Measurements from ENCODE around the gene MYOM3.

Gene MYOM3

DNA sequence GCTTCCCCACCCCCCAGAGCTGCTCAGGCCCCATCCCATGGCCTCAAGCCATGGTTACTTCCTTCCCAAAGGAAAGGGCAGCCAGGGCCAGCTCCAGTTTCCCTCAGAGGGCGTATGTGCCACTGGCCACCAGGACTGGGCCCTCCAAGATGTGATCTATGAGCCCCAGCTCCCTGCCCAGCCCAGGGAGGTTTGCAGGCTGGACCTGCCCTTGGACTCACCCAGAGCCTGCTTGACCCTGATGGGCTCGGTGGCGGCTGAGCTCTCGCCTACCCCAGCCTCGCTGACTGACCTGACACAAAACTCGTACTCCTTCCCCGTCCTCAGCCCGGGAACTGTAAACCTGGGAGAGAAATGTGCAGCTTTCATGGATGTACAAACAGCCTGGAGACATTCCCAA is 29.6 kb downstream of the MYOM3 start:
- Mint-ChIP-seq H3K4me1 (no peaks in the 10 kb centered on the region), H3K36me3 (no peaks in the 10 kb centered on the region), H3K9me3 (no peaks in the 10 kb centered on the region), H3K27ac (no peak overlapping the region), H3K4me3 (no peak overlapping the region)
- DNase-seq (ENCODE audit: low spot score in 2 of 2) (no peak), ATAC-seq (no peak)

DNA sequence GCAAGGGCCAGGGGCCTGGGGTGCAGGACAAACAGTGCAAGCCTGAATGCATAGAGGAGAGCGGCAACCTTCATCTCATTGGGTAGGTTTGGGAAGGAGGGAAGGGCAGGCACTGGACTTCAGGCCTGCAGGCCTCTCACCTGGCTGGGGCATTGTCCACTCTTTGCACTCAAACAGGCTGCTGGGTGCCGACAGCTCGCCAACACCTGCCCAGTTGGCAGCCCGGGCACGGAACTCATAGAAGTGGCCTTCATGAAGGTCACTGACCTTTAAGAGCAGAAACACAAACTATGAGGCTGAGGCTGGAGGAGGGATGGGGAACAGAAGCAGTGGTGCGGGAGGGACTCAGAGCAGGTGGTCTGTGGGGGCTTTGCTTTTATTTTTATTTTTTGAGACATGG is 30.7 kb downstream of the MYOM3 start:
- H3K4me1 Mint-ChIP-seq: no peaks in the 10 kb centered on the region
- no peak overlapping the region for H3K4me3 Mint-ChIP-seq
- H3K9me3 Mint-ChIP-seq: no peaks in the 10 kb centered on the region
- H3K36me3 Mint-ChIP-seq: no peaks in the 10 kb centered on the region
- peak overlapping the region; percentile 46 for H3K27ac Mint-ChIP-seq
- DNase-seq (ENCODE audit: low spot score in 2 of 2): no peak
- no peak for ATAC-seq

DNA sequence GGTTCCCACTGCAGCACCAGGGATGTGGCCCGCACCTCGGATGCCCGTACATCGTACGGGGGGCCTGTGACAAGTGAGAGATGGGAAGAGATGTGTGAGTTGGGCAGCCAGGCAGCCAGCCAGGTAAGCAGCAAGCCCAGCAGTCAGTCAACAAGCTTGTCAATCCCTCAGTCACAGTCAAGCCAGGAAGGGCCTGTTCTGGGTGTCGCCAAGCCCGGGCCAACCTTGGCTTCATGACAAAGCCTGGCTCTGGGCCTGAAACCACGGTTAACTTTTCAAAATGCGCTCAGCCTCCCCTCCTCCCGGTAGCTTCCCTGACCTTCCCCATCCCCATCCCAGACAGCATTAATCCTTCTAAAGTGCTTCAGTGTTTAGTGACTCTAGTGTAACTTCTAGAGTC is 31.8 kb downstream of the MYOM3 start:
- H3K4me3 Mint-ChIP-seq: no peak overlapping the region
- DNase-seq (ENCODE audit: low spot score in 2 of 2) (no peak), ATAC-seq (no peak)
- no peak overlapping the region for H3K27ac Mint-ChIP-seq
- H3K4me1 Mint-ChIP-seq: no peaks in the 10 kb centered on the region
- no peaks in the 10 kb centered on the region for H3K36me3 Mint-ChIP-seq
- no peaks in the 10 kb centered on the region for H3K9me3 Mint-ChIP-seq

DNA sequence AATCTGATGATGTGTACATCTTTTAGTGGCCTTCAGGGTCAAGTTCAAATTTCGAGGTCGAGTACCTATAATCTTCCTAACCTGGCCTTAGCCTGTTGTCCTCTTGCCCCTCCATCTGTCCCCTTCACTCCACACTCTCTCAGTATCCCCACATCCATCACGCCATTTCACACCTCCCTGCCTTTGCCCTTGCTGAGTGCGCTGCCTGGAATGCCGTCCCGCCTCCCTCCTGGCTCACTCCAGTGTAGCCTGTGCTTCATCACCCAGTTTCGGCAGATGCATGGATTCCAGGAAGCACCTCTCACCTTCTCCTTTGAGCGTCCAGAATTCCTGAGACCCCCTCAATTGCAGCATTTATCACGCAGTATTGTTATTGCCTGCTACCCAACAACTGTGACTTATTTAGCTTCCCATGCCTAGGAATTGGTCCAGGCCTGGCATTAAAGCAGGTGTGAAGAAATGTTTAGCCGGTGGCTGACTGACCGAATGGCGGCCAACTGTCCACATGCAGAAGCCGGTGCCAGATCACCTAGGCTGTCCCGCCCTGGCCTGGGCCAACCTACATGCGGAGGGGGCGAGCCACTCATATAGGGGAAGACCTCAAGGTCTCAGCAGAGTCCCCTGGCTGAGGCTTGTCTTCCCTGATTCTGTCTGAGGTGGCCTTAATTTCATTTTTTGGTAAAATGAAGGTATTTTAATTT is 34.5 kb downstream of the MYOM3 start:
- Mint-ChIP-seq H3K27ac (no peak overlapping the region), H3K36me3 (no peaks in the 10 kb centered on the region), H3K4me1 (no peaks in the 10 kb centered on the region), H3K9me3 (no peaks in the 10 kb centered on the region), H3K4me3 (no peak overlapping the region)
- ATAC-seq (no peak), DNase-seq (ENCODE audit: low spot score in 2 of 2) (no peak)

- no peaks in the 10 kb centered on the region for H3K9me3 Mint-ChIP-seq
- DNase-seq (ENCODE audit: low spot score in 2 of 2): no peak
- no peaks in the 10 kb centered on the region for H3K4me1 Mint-ChIP-seq
- no peak for ATAC-seq
- no peak overlapping the region for H3K4me3 Mint-ChIP-seq
- H3K27ac Mint-ChIP-seq: no peak overlapping the region
- no peaks in the 10 kb centered on the region for H3K36me3 Mint-ChIP-seq
Observed at GRCh38 chr1:24075946-24076345, 36.0 kb downstream of the MYOM3 start.

DNA sequence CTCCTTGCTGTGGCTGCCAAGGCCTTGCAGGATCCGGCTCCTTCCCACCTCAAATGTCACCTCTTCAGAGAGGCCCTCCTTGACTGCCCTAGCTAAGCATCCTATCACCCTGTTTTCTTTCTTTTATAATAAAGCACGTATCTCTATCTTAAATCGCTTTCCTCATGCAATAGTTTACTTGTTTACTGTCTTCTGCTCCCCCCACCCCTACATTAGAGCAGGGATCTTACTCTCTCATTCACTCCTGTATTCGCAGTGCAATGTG is 36.4 kb downstream of the MYOM3 start:
- no peak overlapping the region for H3K4me3 Mint-ChIP-seq
- H3K36me3 Mint-ChIP-seq: no peaks in the 10 kb centered on the region
- DNase-seq (ENCODE audit: low spot score in 2 of 2) (no peak), ATAC-seq (no peak)
- no peaks in the 10 kb centered on the region for H3K9me3 Mint-ChIP-seq
- H3K27ac Mint-ChIP-seq: no peak overlapping the region
- no peaks in the 10 kb centered on the region for H3K4me1 Mint-ChIP-seq

GRCh38 chr1:24074817-24075589 is 36.9 kb downstream of the MYOM3 start:
- H3K4me1 Mint-ChIP-seq: no peaks in the 10 kb centered on the region
- no peak overlapping the region for H3K4me3 Mint-ChIP-seq
- ATAC-seq: no peak
- no peak for DNase-seq (ENCODE audit: low spot score in 2 of 2)
- no peaks in the 10 kb centered on the region for H3K36me3 Mint-ChIP-seq
- no peak overlapping the region for H3K27ac Mint-ChIP-seq
- H3K9me3 Mint-ChIP-seq: no peaks in the 10 kb centered on the region

- H3K27ac Mint-ChIP-seq: no peak overlapping the region
- H3K4me3 Mint-ChIP-seq: no peak overlapping the region
- no peak for DNase-seq (ENCODE audit: low spot score in 2 of 2)
- no peak for ATAC-seq
- H3K36me3 Mint-ChIP-seq: no peaks in the 10 kb centered on the region
- H3K4me1 Mint-ChIP-seq: no peaks in the 10 kb centered on the region
- no peaks in the 10 kb centered on the region for H3K9me3 Mint-ChIP-seq
Observed at GRCh38 chr1:24074196-24074595, 37.7 kb downstream of the MYOM3 start.

DNA sequence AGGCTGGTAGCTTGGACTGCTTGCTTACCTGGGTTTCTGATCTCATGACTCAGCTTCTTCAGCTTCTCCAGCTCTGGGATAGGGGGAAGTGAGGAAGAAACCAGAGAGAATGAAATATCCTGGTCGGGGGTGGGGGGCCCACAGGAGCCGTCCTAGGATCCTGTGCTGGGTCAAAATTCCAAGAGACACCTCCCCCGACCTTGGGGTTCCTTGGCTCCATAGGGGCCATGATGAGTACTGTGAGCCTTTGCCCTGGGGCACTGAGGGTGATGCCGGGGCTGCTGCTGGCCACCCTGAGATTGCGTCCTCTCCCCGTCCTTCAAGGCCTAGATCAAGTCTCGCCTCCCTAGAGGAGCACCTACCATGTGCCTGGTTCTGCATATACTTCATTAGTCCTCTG is 40.0 kb downstream of the MYOM3 start:
- Mint-ChIP-seq H3K36me3 (no peaks in the 10 kb centered on the region), H3K4me1 (no peaks in the 10 kb centered on the region), H3K9me3 (no peaks in the 10 kb centered on the region), H3K27ac (no peak overlapping the region), H3K4me3 (no peak overlapping the region)
- ATAC-seq (no peak), DNase-seq (ENCODE audit: low spot score in 2 of 2) (no peak)

GRCh38 chr1:24070821-24071393 is 41.0 kb downstream of the MYOM3 start:
- no peak overlapping the region for H3K4me3 Mint-ChIP-seq
- no peaks in the 10 kb centered on the region for H3K4me1 Mint-ChIP-seq
- ATAC-seq (peak; percentile 89), DNase-seq (ENCODE audit: low spot score in 2 of 2) (peak; percentile 69 to 82)
- H3K9me3 Mint-ChIP-seq: no peaks in the 10 kb centered on the region
- no peaks in the 10 kb centered on the region for H3K36me3 Mint-ChIP-seq
- no peak overlapping the region for H3K27ac Mint-ChIP-seq

DNA sequence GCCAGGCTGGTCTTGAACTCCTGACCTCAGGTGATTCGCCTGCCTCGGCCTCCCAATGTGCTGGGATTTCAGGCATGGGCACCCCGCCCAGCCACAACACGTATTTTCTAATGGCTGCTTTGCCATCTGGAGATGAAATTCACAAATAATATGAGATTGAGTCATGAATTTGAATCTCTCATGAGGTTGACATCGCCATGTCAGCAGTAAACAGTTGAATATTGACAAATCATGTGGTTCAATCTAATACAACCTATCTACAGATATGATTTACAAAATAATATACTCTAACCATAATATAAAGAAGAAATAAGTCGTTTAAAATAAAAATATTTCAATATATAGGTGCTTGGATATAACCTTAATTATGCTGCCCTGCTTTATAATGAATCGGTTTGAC is 42.1 kb downstream of the MYOM3 start:
- no peaks in the 10 kb centered on the region for H3K4me1 Mint-ChIP-seq
- no peak for DNase-seq (ENCODE audit: low spot score in 2 of 2)
- H3K27ac Mint-ChIP-seq: no peak overlapping the region
- no peaks in the 10 kb centered on the region for H3K36me3 Mint-ChIP-seq
- no peaks in the 10 kb centered on the region for H3K9me3 Mint-ChIP-seq
- no peak overlapping the region for H3K4me3 Mint-ChIP-seq
- ATAC-seq: no peak

GRCh38 chr1:24067978-24068377 is 44.0 kb downstream of the MYOM3 start:
- no peak for DNase-seq (ENCODE audit: low spot score in 2 of 2)
- ATAC-seq: no peak
- Mint-ChIP-seq H3K9me3 (no peaks in the 10 kb centered on the region), H3K36me3 (no peaks in the 10 kb centered on the region), H3K27ac (no peak overlapping the region), H3K4me3 (no peak overlapping the region), H3K4me1 (no peaks in the 10 kb centered on the region)

GRCh38 chr1:24065304-24065703 is 46.6 kb downstream of the MYOM3 start:
- ATAC-seq: no peak
- H3K36me3 Mint-ChIP-seq: no peaks in the 10 kb centered on the region
- H3K4me1 Mint-ChIP-seq: no peaks in the 10 kb centered on the region
- no peak for DNase-seq (ENCODE audit: low spot score in 2 of 2)
- no peak overlapping the region for H3K4me3 Mint-ChIP-seq
- H3K27ac Mint-ChIP-seq: no peak overlapping the region
- H3K9me3 Mint-ChIP-seq: peaks cover 3% of the 10 kb centered on the region

GRCh38 chr1:24062221-24062620 is 49.7 kb downstream of the MYOM3 start:
- no peak overlapping the region for H3K27ac Mint-ChIP-seq
- H3K36me3 Mint-ChIP-seq: no peaks in the 10 kb centered on the region
- peaks cover 3% of the 10 kb centered on the region for H3K9me3 Mint-ChIP-seq
- DNase-seq (ENCODE audit: low spot score in 2 of 2): no peak
- no peaks in the 10 kb centered on the region for H3K4me1 Mint-ChIP-seq
- no peak for ATAC-seq
- no peak overlapping the region for H3K4me3 Mint-ChIP-seq

GRCh38 chr1:24060482-24060881 is 51.5 kb downstream of the MYOM3 start:
- H3K27ac Mint-ChIP-seq: no peak overlapping the region
- H3K9me3 Mint-ChIP-seq: peaks cover 3% of the 10 kb centered on the region
- H3K36me3 Mint-ChIP-seq: no peaks in the 10 kb centered on the region
- no peaks in the 10 kb centered on the region for H3K4me1 Mint-ChIP-seq
- H3K4me3 Mint-ChIP-seq: no peak overlapping the region
- DNase-seq (ENCODE audit: low spot score in 2 of 2): no peak
- ATAC-seq: no peak

DNA sequence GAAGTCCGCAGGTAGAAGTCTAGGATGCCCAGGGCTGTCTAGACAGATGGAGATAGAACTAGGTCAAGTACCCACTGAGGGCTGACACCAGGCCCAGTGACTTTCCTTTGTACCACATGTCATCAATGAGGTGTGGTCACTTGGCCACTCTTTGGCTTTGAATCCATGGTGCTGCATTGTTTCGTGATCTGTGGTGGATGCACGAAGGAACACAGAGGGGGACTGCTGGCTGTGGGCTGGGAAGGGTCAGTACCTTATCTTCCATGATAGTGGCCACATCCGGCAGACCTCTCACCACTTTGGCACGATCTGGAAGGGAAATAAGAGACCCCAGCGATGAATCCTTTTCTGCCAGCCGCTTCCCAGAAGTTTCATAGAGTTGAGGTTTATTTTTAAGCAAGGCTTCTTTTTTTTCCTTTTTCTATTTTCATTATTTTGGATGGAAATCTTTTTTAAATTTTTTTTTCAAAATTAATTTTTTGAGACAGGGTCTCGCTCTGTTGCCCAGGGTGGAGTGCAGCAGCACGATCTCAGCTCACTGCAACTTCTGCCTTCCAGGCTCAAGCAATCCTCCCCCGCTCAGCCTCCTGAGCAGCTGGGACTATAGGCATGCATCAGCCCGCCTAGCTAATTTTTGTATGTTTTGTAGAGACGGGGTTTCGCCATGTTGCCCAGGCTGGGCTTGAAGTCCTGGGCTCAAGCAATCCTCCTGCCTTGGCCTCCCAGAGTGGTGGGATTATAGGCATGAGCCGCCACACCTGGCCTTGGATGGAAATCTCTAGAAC is 53.1 kb downstream of the MYOM3 start:
- Mint-ChIP-seq H3K27ac (no peak overlapping the region), H3K9me3 (peaks cover 3% of the 10 kb centered on the region), H3K36me3 (no peaks in the 10 kb centered on the region), H3K4me1 (no peaks in the 10 kb centered on the region), H3K4me3 (no peak overlapping the region)
- DNase-seq (ENCODE audit: low spot score in 2 of 2) (no peak), ATAC-seq (no peak)
